Activated T-helper 9 cell treated with anti-CD3 and anti-CD28 coated beads, Interleukin-2, amount 50 U/mL, for 16 hours (primary cell): ENCODE data around the gene TBC1D17.

Experiments
- DNase-seq: peaks from one replicate; pipeline ENCODE4 v3.0.0-alpha.2; 2020; ENCODE audit warnings: low read depth

The TBC1D17 gene

GRCh38 chr19:49894011-49894664 lies 16.6 kb downstream of the TBC1D17 start:
- DNase-seq, result no peak

- peak; percentile 40 for DNase-seq
Observed at GRCh38 chr19:49894879-49895565, 17.5 kb downstream of the TBC1D17 start.

GRCh38 chr19:49895566-49896297 lies 18.2 kb downstream of the TBC1D17 start:
- DNase-seq, result no peak

GRCh38 chr19:49896863-49897621 lies 19.5 kb downstream of the TBC1D17 start, which contains the start of gene IL4I1:
Gene IL4I1 (minus strand): TSS chr19:49896887. CDS start chr19:49896160, 727 bp downstream.
- peak; percentile 64 for DNase-seq

- no peak for DNase-seq
Observed at GRCh38 chr19:49904136-49904535, 26.6 kb downstream of the TBC1D17 start.

GRCh38 chr19:49906879-49907564 lies 29.5 kb downstream of the TBC1D17 start:
- no peak for DNase-seq

GRCh38 chr19:49907745-49908446 lies 30.4 kb downstream of the TBC1D17 start:
- no peak for DNase-seq

- DNase-seq, result no peak
Observed at GRCh38 chr19:49908480-49909420, 31.2 kb downstream of the TBC1D17 start.

GRCh38 chr19:49910179-49910578 lies 32.7 kb downstream of the TBC1D17 start:
- no peak for DNase-seq

- no peak for DNase-seq
Observed at GRCh38 chr19:49911381-49912145, 34.1 kb downstream of the TBC1D17 start.

GRCh38 chr19:49912965-49913685 lies 35.6 kb downstream of the TBC1D17 start:
- no peak for DNase-seq

GRCh38 chr19:49913720-49914119 lies 36.2 kb downstream of the TBC1D17 start:
- no peak for DNase-seq

- no peak for DNase-seq
Observed at GRCh38 chr19:49915271-49915670, 37.8 kb downstream of the TBC1D17 start.

GRCh38 chr19:49916839-49917733 lies 39.6 kb downstream of the TBC1D17 start:
- DNase-seq, result no peak

- no peak for DNase-seq
Observed at GRCh38 chr19:49918089-49918488, 40.6 kb downstream of the TBC1D17 start.

- no peak for DNase-seq
Observed at GRCh38 chr19:49920624-49921363, 43.3 kb downstream of the TBC1D17 start.
